Measurements from ENCODE around the gene RASAL2. TPM values are rescaled to one million over a fixed set of nuclear protein-coding genes. Genes with fewer than 3 reads are reported as not detected.
"Not testable (repeated sequence)": the region's sequence is repeated elsewhere in the genome, so short reads cannot be mapped to it uniquely, and the experiment has no call there.

The RASAL2 gene
- total RNA-seq, 2 experiments from 2014 or later: not detected

- Mint-ChIP-seq H3K4me1 (ENCODE audit: low read depth) (no peaks in the 10 kb centered on the region), H3K27ac (no peak overlapping the region), H3K36me3 (ENCODE audit: low read depth) (no peaks in the 10 kb centered on the region), H3K27me3 (ENCODE audit: low read depth) (peaks cover 4% of the 10 kb centered on the region), H3K9me3 (no peaks in the 10 kb centered on the region), H3K4me3 (no peak overlapping the region)
- DNase-seq: no peak
- CTCF ChIA-PET: interaction anchor here (0.7 kb wide), 1 partner anchor 298 kb away, joined by 3 read pairs; no protein-coding TSS in a partner anchor
- intact Hi-C loops (cut with micrococcal nuclease): no loop called here
Observed at GRCh38 chr1:178376008-178376407, 282.1 kb downstream of the RASAL2 start.

- H3K27ac Mint-ChIP-seq: no peak overlapping the region
- H3K36me3 Mint-ChIP-seq (ENCODE audit: low read depth): no peaks in the 10 kb centered on the region
- intact Hi-C loops (cut with micrococcal nuclease): no loop called here
- H3K4me3 Mint-ChIP-seq: no peak overlapping the region
- DNase-seq: no peak
- no peaks in the 10 kb centered on the region for H3K9me3 Mint-ChIP-seq
- H3K4me1 Mint-ChIP-seq (ENCODE audit: low read depth): no peaks in the 10 kb centered on the region
- CTCF ChIA-PET: no interaction called here
- no peaks in the 10 kb centered on the region for H3K27me3 Mint-ChIP-seq (ENCODE audit: low read depth)
Observed at GRCh38 chr1:178379807-178380206, 285.9 kb downstream of the RASAL2 start.

- no peaks in the 10 kb centered on the region for H3K36me3 Mint-ChIP-seq (ENCODE audit: low read depth)
- intact Hi-C loops (cut with micrococcal nuclease): no loop called here
- no peak overlapping the region for H3K27ac Mint-ChIP-seq
- no peak for DNase-seq
- no peaks in the 10 kb centered on the region for H3K4me1 Mint-ChIP-seq (ENCODE audit: low read depth)
- CTCF ChIA-PET: no interaction called here
- no peaks in the 10 kb centered on the region for H3K9me3 Mint-ChIP-seq
- H3K4me3 Mint-ChIP-seq: no peak overlapping the region
- no peaks in the 10 kb centered on the region for H3K27me3 Mint-ChIP-seq (ENCODE audit: low read depth)
Observed at GRCh38 chr1:178382372-178382771, 288.5 kb downstream of the RASAL2 start.

- Mint-ChIP-seq H3K27ac (no peak overlapping the region), H3K36me3 (ENCODE audit: low read depth) (no peaks in the 10 kb centered on the region), H3K4me3 (no peak overlapping the region), H3K4me1 (ENCODE audit: low read depth) (no peaks in the 10 kb centered on the region), H3K27me3 (ENCODE audit: low read depth) (no peaks in the 10 kb centered on the region), H3K9me3 (no peaks in the 10 kb centered on the region)
- intact Hi-C loops (cut with micrococcal nuclease): no loop called here
- no peak for DNase-seq
- CTCF ChIA-PET: no interaction called here
Observed at GRCh38 chr1:178385662-178386061, 291.8 kb downstream of the RASAL2 start.

GRCh38 chr1:178388418-178389145 is 294.7 kb downstream of the RASAL2 start:
- H3K27ac Mint-ChIP-seq: no peak overlapping the region
- H3K27me3 Mint-ChIP-seq (ENCODE audit: low read depth): no peaks in the 10 kb centered on the region
- H3K36me3 Mint-ChIP-seq (ENCODE audit: low read depth): no peaks in the 10 kb centered on the region
- H3K4me3 Mint-ChIP-seq: no peak overlapping the region
- DNase-seq: no peak
- H3K9me3 Mint-ChIP-seq: no peaks in the 10 kb centered on the region
- CTCF ChIA-PET: interaction anchor here (0.6 kb wide), 1 partner anchor 364 kb away, joined by 5 read pairs; no protein-coding TSS in a partner anchor
- intact Hi-C loops (cut with micrococcal nuclease): no loop called here
- H3K4me1 Mint-ChIP-seq (ENCODE audit: low read depth): no peaks in the 10 kb centered on the region

GRCh38 chr1:178389441-178389840 is 295.5 kb downstream of the RASAL2 start:
- no peaks in the 10 kb centered on the region for H3K36me3 Mint-ChIP-seq (ENCODE audit: low read depth)
- DNase-seq: no peak
- H3K9me3 Mint-ChIP-seq: no peaks in the 10 kb centered on the region
- intact Hi-C loops (cut with micrococcal nuclease): no loop called here
- no peak overlapping the region for H3K4me3 Mint-ChIP-seq
- no peaks in the 10 kb centered on the region for H3K4me1 Mint-ChIP-seq (ENCODE audit: low read depth)
- H3K27me3 Mint-ChIP-seq (ENCODE audit: low read depth): no peaks in the 10 kb centered on the region
- CTCF ChIA-PET: no interaction called here
- H3K27ac Mint-ChIP-seq: no peak overlapping the region

GRCh38 chr1:178390280-178390679 is 296.4 kb downstream of the RASAL2 start:
- H3K9me3 Mint-ChIP-seq; H3K36me3 Mint-ChIP-seq (ENCODE audit: low read depth); DNase-seq; H3K27me3 Mint-ChIP-seq (ENCODE audit: low read depth); CTCF ChIA-PET; intact Hi-C loops (cut with micrococcal nuclease); H3K27ac Mint-ChIP-seq; H3K4me1 Mint-ChIP-seq (ENCODE audit: low read depth); H3K4me3 Mint-ChIP-seq: not testable (repeated sequence)

- Mint-ChIP-seq H3K27me3 (ENCODE audit: low read depth) (no peaks in the 10 kb centered on the region), H3K27ac (no peak overlapping the region), H3K4me3 (no peak overlapping the region), H3K36me3 (ENCODE audit: low read depth) (no peaks in the 10 kb centered on the region), H3K4me1 (ENCODE audit: low read depth) (no peaks in the 10 kb centered on the region), H3K9me3 (no peaks in the 10 kb centered on the region)
- CTCF ChIA-PET: no interaction called here
- intact Hi-C loops (cut with micrococcal nuclease): no loop called here
- no peak for DNase-seq
Observed at GRCh38 chr1:178393370-178393769, 299.5 kb downstream of the RASAL2 start.

GRCh38 chr1:178396789-178397188 is 302.9 kb downstream of the RASAL2 start:
- Mint-ChIP-seq H3K36me3 (ENCODE audit: low read depth) (no peaks in the 10 kb centered on the region), H3K9me3 (no peaks in the 10 kb centered on the region)

GRCh38 chr1:178397678-178398077 is 303.8 kb downstream of the RASAL2 start:
- no peaks in the 10 kb centered on the region for H3K27me3 Mint-ChIP-seq (ENCODE audit: low read depth)
- H3K9me3 Mint-ChIP-seq: no peaks in the 10 kb centered on the region
- no peak for DNase-seq
- CTCF ChIA-PET: no interaction called here
- no peak overlapping the region for H3K27ac Mint-ChIP-seq
- H3K36me3 Mint-ChIP-seq (ENCODE audit: low read depth): no peaks in the 10 kb centered on the region
- intact Hi-C loops (cut with micrococcal nuclease): no loop called here
- no peaks in the 10 kb centered on the region for H3K4me1 Mint-ChIP-seq (ENCODE audit: low read depth)
- no peak overlapping the region for H3K4me3 Mint-ChIP-seq

More at GRCh38 chr1:178396789-178397188, 302.9 kb downstream of the RASAL2 start:
- intact Hi-C loops (cut with micrococcal nuclease): no loop called here
- H3K27ac Mint-ChIP-seq: no peak overlapping the region
- no peak overlapping the region for H3K4me3 Mint-ChIP-seq
- CTCF ChIA-PET: no interaction called here
- H3K4me1 Mint-ChIP-seq (ENCODE audit: low read depth): no peaks in the 10 kb centered on the region
- H3K27me3 Mint-ChIP-seq (ENCODE audit: low read depth): no peaks in the 10 kb centered on the region
- no peak for DNase-seq

GRCh38 chr1:178399177-178399728 is 305.3 kb downstream of the RASAL2 start:
- intact Hi-C loops (cut with micrococcal nuclease): no loop called here
- no peaks in the 10 kb centered on the region for H3K4me1 Mint-ChIP-seq (ENCODE audit: low read depth)
- CTCF ChIA-PET: interaction anchor here (1.2 kb wide), 1 partner anchor 24 kb away, joined by 3 read pairs; no protein-coding TSS in a partner anchor
- H3K36me3 Mint-ChIP-seq (ENCODE audit: low read depth): no peaks in the 10 kb centered on the region
- DNase-seq: no peak
- H3K27me3 Mint-ChIP-seq (ENCODE audit: low read depth): no peaks in the 10 kb centered on the region
- no peak overlapping the region for H3K4me3 Mint-ChIP-seq
- no peaks in the 10 kb centered on the region for H3K9me3 Mint-ChIP-seq
- no peak overlapping the region for H3K27ac Mint-ChIP-seq

GRCh38 chr1:178405137-178405536 is 311.2 kb downstream of the RASAL2 start:
- H3K9me3 Mint-ChIP-seq: no peaks in the 10 kb centered on the region
- H3K27ac Mint-ChIP-seq: no peak overlapping the region
- H3K36me3 Mint-ChIP-seq (ENCODE audit: low read depth): no peaks in the 10 kb centered on the region
- H3K4me3 Mint-ChIP-seq: no peak overlapping the region
- H3K27me3 Mint-ChIP-seq (ENCODE audit: low read depth): peaks cover 12% of the 10 kb centered on the region
- DNase-seq: no peak
- intact Hi-C loops (cut with micrococcal nuclease): no loop called here
- CTCF ChIA-PET: no interaction called here
- no peaks in the 10 kb centered on the region for H3K4me1 Mint-ChIP-seq (ENCODE audit: low read depth)

GRCh38 chr1:178407215-178407614 is 313.3 kb downstream of the RASAL2 start:
- Mint-ChIP-seq H3K27me3 (ENCODE audit: low read depth) (peaks cover 14% of the 10 kb centered on the region), H3K4me1 (ENCODE audit: low read depth) (no peaks in the 10 kb centered on the region), H3K9me3 (no peaks in the 10 kb centered on the region), H3K36me3 (ENCODE audit: low read depth) (no peaks in the 10 kb centered on the region), H3K27ac (no peak overlapping the region), H3K4me3 (no peak overlapping the region)
- CTCF ChIA-PET: interaction anchor here (0.6 kb wide), 1 partner anchor 55 kb away, joined by 3 read pairs; no protein-coding TSS in a partner anchor
- intact Hi-C loops (cut with micrococcal nuclease): no loop called here
- no peak for DNase-seq

All from activated naive CD4-positive, alpha-beta T cell treated with anti-CD3 and anti-CD28 coated beads for 36 hours (primary cell).